GM10847 (cell line): ENCODE measurements around the gene ERCC1.
A peak's percentile ranks its signal among the peaks of the same experiment; 100 is the strongest.

ENCODE experiments used
- POLR2A ChIP-seq: IDR thresholded peaks from 2 replicates; pipeline ENCODE4 v1.6.1; 2011; ENCODE audit not compliant: insufficient read length; ENCODE audit errors: extremely low read depth

ERCC1 gene

GRCh38 chr19:45403781-45404556 is 19.7 kb downstream of the ERCC1 start:
- no peak for TF ChIP-seq POLR2A

- no peak for TF ChIP-seq POLR2A
Measured at GRCh38 chr19:45403272-45403671, 20.4 kb downstream of the ERCC1 start.

- no peak for TF ChIP-seq POLR2A
Measured at GRCh38 chr19:45402298-45403061, 21.2 kb downstream of the ERCC1 start.

- TF ChIP-seq POLR2A, result no peak
Measured at GRCh38 chr19:45401815-45402214, 21.9 kb downstream of the ERCC1 start.

GRCh38 chr19:45400192-45400591 is 23.5 kb downstream of the ERCC1 start:
- no peak for TF ChIP-seq POLR2A

- no peak for TF ChIP-seq POLR2A
Measured at GRCh38 chr19:45395821-45396617, 27.7 kb downstream of the ERCC1 start.

- no peak for TF ChIP-seq POLR2A
Measured at GRCh38 chr19:45391871-45392665, 31.6 kb downstream of the ERCC1 start.

GRCh38 chr19:45391346-45391745 is 32.4 kb downstream of the ERCC1 start:
- TF ChIP-seq POLR2A, result no peak

GRCh38 chr19:45385392-45386221 is 38.1 kb downstream of the ERCC1 start:
- no peak for TF ChIP-seq POLR2A

GRCh38 chr19:45382426-45382825 is 41.3 kb downstream of the ERCC1 start:
- no peak for TF ChIP-seq POLR2A

GRCh38 chr19:45380107-45380506 is 43.6 kb downstream of the ERCC1 start:
- no peak for TF ChIP-seq POLR2A

- TF ChIP-seq POLR2A, result no peak
Measured at GRCh38 chr19:45376045-45376724, 47.5 kb downstream of the ERCC1 start.

GRCh38 chr19:45370410-45371204 is 53.1 kb downstream of the ERCC1 start, which contains the start of gene ERCC2:
TSS of gene ERCC2 (minus strand) at chr19:45370573. CDS start at chr19:45370540, 33 bp downstream.
- peak; percentile 48 for TF ChIP-seq POLR2A
